Left ventricle myocardium inferior (tissue), 1 donor: ENCODE measurements around the gene TSPAN31. TPM values are rescaled to one million over a fixed set of nuclear protein-coding genes. Genes with fewer than 3 reads are reported as not detected.
"Not testable (repeated sequence)": the region's sequence is repeated elsewhere in the genome, so short reads cannot be mapped to it uniquely, and the experiment has no call there.

Experiments
- DNase-seq: peaks from one replicate; pipeline ENCODE4 v3.0.0-alpha.2; 2020
- H3K27ac ChIP-seq: fragments of 200-600 bp; replicated peaks from 2 replicates; pipeline ENCODE4 v1.8.0; 2021
- H3K27me3 ChIP-seq: fragments of 200-600 bp; 2 replicates; pipeline ENCODE4 v1.8.0; 2021; ENCODE audit warnings: low read depth
- H3K36me3 ChIP-seq: fragments of 200-600 bp; 2 replicates; pipeline ENCODE4 v1.8.0; 2021
- H3K4me1 ChIP-seq: fragments of 200-600 bp; 2 replicates; pipeline ENCODE4 v1.8.0; 2021
- H3K4me3 ChIP-seq: fragments of 200-600 bp; 2 replicates; pipeline ENCODE4 v1.8.0; 2021; ENCODE audit warnings: mild to moderate bottlenecking, moderate library complexity
- H3K9me3 ChIP-seq: fragments of 200-600 bp; replicated peaks from 2 replicates; pipeline ENCODE4 v1.8.0; 2021
- intact Hi-C: fragments of 100-400 bp; cut with micrococcal nuclease; formaldehyde crosslinking; loops from one replicate; pipeline ENCODE4 v1.11.0; 2022
- total RNA-seq: library from RNA; stranded (reverse); fragmentation: NEBNext Ultra II Directional; extraction: Animal tissue kit (Norgen Biotek cat#: 25700); gene quantifications from one replicate; pipeline ENCODE4 v1.2.1, GENCODE V29; 2021
- TF ChIP-seq, protein P1 (sequence below): fragments of 200-600 bp; IDR thresholded peaks from 2 replicates; pipeline ENCODE4 v1.8.0; 2021; ENCODE audit warnings: antibody characterized with exemption, mild to moderate bottlenecking, borderline replicate concordance
- donor health status: DM: no; HTN: yes; CAD: no; lungs with severe emphysema.

Gene TSPAN31
- total RNA-seq, 1 donor from 2014 or later = 27.2 TPM

DNA sequence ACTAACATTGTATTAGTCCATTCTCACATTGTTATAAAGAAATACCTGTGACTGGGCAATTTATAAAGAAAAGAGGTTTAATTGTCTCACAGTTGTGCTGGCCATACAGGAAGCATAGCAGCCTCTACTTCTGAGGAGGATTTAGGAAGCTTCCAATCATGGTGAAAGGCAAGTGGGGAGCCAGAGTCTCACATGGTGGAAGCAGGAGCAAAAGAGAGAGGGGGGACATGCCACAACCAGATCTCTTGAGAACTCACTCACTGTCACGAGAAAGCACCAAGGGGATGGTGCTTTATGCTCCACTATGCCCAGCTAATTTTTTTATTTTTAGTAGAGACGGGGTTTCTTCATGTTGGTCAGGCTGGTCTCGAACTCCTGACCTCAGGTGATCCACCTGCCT is 37.6 kb upstream of the TSPAN31 start:
- DNase-seq = no peak
- no peak overlapping the region for H3K27ac ChIP-seq
- H3K36me3 ChIP-seq = peaks cover 64% of the 10 kb centered on the region
- H3K4me3 ChIP-seq = no peak overlapping the region
- TF ChIP-seq, protein P1, sequence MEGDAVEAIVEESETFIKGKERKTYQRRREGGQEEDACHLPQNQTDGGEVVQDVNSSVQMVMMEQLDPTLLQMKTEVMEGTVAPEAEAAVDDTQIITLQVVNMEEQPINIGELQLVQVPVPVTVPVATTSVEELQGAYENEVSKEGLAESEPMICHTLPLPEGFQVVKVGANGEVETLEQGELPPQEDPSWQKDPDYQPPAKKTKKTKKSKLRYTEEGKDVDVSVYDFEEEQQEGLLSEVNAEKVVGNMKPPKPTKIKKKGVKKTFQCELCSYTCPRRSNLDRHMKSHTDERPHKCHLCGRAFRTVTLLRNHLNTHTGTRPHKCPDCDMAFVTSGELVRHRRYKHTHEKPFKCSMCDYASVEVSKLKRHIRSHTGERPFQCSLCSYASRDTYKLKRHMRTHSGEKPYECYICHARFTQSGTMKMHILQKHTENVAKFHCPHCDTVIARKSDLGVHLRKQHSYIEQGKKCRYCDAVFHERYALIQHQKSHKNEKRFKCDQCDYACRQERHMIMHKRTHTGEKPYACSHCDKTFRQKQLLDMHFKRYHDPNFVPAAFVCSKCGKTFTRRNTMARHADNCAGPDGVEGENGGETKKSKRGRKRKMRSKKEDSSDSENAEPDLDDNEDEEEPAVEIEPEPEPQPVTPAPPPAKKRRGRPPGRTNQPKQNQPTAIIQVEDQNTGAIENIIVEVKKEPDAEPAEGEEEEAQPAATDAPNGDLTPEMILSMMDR = no peak
- H3K4me1 ChIP-seq = no peaks in the 10 kb centered on the region
- peaks cover 9% of the 10 kb centered on the region for H3K9me3 ChIP-seq
- intact Hi-C loops = no loop called here
- no peaks in the 10 kb centered on the region for H3K27me3 ChIP-seq

DNA sequence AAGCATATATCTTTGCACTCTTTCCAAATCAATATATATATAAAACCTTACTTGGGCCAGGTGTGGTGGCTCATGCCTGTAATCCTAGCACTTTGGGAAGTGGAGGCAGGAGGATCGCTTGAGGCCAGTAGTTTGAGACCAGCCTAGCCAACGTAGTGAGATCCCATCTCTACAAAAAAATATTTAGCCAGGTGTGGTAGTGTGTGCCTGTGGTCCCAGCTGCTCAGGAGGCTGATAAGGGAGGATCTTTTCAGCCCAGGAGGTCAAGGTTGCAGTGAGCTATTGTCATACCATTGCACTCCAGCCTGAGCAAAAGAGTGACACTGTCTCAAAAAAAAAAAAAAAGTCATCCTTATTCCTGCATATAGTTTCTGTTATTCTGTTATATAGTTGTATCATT is 36.5 kb upstream of the TSPAN31 start:
- no peak overlapping the region for H3K4me3 ChIP-seq
- TF ChIP-seq, protein P1 = no peak
- H3K4me1 ChIP-seq = no peaks in the 10 kb centered on the region
- H3K36me3 ChIP-seq = peaks cover 60% of the 10 kb centered on the region
- peaks cover 9% of the 10 kb centered on the region for H3K9me3 ChIP-seq
- DNase-seq = no peak
- no peak overlapping the region for H3K27ac ChIP-seq
- no peaks in the 10 kb centered on the region for H3K27me3 ChIP-seq
- intact Hi-C loops = no loop called here

DNA sequence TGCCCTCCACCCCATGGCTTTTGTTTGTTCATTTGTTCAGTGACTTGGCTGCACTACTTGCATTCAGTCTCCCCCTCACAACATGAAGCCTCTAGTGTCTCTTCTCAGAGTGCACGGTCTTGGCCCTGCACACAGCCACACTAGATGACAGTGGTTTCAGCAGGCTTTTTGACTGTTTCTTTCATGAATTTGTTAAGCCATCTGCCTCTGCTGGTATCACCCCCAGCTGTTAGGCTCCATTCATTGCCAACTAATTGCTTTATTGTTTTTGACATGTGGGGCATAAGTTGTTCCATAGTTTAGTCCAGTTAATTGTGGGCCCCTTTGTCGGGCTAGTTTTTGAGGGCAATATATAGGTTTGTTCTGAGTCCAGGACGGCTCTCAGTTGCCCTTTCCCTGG is 32.1 kb upstream of the TSPAN31 start:
- Histone ChIP-seq H3K27me3 (no peaks in the 10 kb centered on the region), H3K36me3 (peaks cover 48% of the 10 kb centered on the region), H3K4me1 (no peaks in the 10 kb centered on the region), H3K27ac (no peak overlapping the region), H3K9me3 (no peaks in the 10 kb centered on the region), H3K4me3 (no peak overlapping the region)
- intact Hi-C loops = no loop called here
- TF ChIP-seq, protein P1 = no peak
- DNase-seq = no peak

DNA sequence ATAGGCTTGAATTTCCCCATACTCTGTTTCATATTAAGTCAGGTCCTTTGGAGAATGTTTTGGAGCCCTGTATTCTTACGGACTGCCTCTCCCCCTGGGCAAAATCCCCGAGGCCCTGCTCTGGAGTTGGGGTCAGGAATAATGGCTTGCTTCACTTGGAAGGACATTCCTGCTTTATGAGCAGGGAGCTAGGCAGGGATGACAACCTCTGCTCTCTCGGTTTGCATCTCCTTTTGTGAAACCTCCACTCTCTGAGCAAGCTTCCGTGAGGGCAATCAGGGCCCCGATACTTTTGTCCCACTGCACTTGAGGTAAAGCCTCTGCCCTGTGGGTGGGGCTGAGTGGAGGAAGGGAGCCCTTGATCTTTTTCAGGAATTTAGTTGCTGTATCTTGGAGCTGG is 31.6 kb upstream of the TSPAN31 start:
- no peak overlapping the region for H3K27ac ChIP-seq
- no peak for DNase-seq
- peaks cover 49% of the 10 kb centered on the region for H3K36me3 ChIP-seq
- no peaks in the 10 kb centered on the region for H3K27me3 ChIP-seq
- TF ChIP-seq, protein P1 = no peak
- intact Hi-C loops = no loop called here
- no peaks in the 10 kb centered on the region for H3K4me1 ChIP-seq
- no peak overlapping the region for H3K4me3 ChIP-seq
- no peaks in the 10 kb centered on the region for H3K9me3 ChIP-seq

DNA sequence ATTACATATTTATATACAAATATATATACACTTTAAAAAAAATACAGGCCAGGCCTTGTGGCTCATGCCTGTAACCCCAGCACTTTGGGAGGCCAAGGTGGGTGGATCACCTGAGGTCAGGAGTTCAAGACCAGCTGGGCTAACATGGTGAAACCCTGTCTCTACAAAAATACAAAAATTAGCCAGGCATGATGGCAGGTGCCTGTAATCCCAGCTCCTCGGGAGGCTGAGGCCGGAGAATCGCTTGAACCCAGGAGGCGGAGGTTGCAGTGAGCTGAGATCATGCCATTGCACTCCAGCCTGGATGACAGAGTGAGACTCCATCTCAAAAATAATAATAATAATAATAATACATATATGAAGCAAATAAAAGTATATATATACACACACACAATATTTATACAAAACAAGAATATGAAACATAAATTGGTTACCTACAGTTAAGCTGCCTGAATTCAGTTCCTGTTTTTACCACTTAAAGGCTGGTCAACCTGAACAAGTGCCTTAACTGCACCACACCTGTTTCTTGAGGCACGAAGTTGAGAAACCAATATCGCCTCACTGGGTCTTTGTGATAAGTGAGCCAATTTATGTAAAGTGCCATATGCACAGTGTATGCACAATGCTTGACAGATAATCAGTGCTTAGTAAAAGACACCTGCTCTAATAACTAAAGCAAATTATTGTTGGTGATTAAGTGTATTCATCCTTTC is 29.6 kb upstream of the TSPAN31 start:
- intact Hi-C loops, DNase-seq, H3K27me3 ChIP-seq, H3K4me3 ChIP-seq, H3K9me3 ChIP-seq, H3K27ac ChIP-seq, H3K4me1 ChIP-seq: not testable (repeated sequence)
- peaks cover 67% of the 10 kb centered on the region for H3K36me3 ChIP-seq

DNA sequence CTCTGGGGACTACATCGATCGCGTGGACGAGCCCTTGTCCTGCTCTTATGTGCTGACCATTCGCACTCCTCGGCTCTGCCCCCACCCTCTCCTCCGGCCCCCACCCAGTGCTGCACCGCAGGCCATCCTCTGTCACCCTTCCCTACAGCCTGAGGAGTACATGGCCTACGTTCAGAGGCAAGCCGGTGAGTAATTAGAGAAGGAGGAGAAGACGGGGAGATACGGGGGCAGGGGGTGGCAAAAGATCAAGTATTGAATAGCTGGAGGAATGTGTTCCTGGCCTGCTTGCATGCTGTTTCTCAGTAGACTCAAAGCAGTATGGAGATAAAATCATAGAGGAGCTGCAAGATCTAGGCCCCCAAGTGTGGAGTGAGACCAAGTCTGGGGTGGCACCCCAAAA is 29.1 kb upstream of the TSPAN31 start:
- TF ChIP-seq, protein P1 = no peak
- DNase-seq = no peak
- Histone ChIP-seq H3K4me3 (no peak overlapping the region), H3K36me3 (peaks cover 73% of the 10 kb centered on the region), H3K9me3 (no peaks in the 10 kb centered on the region), H3K27ac (no peak overlapping the region), H3K4me1 (no peaks in the 10 kb centered on the region), H3K27me3 (no peaks in the 10 kb centered on the region)
- intact Hi-C loops = no loop called here
